Stomach (tissue), 4 donors: ENCODE measurements around the gene VWF.

Experiments
- CTCF ChIP-seq, 7 experiments: fragments of 450-650 bp in 4 of 7; fragments of 200-600 bp in 3 of 7; sonication (generic) in 3 of 7; IDR thresholded peaks; one replicate each; pipeline ENCODE4 v1.5.1; 2016 to 2019; ENCODE audit warnings: antibody characterized with exemption in 7 of 7, control low read depth in 2 of 7, mild to moderate bottlenecking in 1 of 7
- POLR2A ChIP-seq, 4 donors: fragments of 450-650 bp; IDR thresholded peaks; one replicate each; pipeline ENCODE4 v1.6.1; 2016; ENCODE audit warnings: antibody characterized with exemption in 4 of 4, control low read depth in 2 of 4, mild to moderate bottlenecking in 1 of 4, moderate library complexity in 1 of 4

DNA sequence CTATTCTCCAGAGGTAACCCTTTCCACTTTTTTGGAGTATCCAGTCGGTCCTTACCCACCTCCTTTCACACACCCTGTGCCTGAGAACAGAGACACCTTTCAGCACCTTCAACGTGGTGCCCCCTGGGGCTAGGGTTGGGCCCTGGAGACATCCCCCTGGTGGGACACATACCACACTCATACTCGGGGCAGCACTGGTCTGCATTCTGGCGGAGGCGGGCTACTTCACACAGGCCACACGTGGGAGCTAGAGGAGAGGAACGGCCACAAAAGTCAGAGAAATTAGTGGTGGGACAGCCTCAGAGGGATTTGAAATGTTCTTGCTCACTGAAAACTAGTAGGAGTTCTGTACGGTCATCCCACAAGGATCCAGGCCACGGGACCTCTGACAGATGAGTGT is 139.6 kb downstream of the VWF start:
- TF ChIP-seq CTCF (IDR thresholded peaks at IDR 0.05) (no peak), POLR2A (IDR thresholded peaks at IDR 0.05) (no peak)
